Gastroesophageal sphincter (tissue), 3 donors: Measurements from ENCODE around the gene SMG6.
A peak's percentile ranks its signal among the peaks of the same experiment; 100 is the strongest.

Source experiments
- CTCF ChIP-seq, 4 experiments: fragments of 200-600 bp in 2 of 4; fragments of 450-650 bp in 2 of 4; sonication (generic) in 1 of 4; IDR thresholded peaks; one replicate each; pipeline ENCODE4 v1.5.1; 2017 to 2019; ENCODE audit warnings: antibody characterized with exemption in 4 of 4, mild to moderate bottlenecking in 2 of 4, moderate library complexity in 2 of 4
- POLR2A ChIP-seq, 2 donors: fragments of 450-650 bp; IDR thresholded peaks; one replicate each; pipeline ENCODE4 v1.6.1; 2017; ENCODE audit warnings: antibody characterized with exemption in 2 of 2, mild to moderate bottlenecking in 2 of 2, moderate library complexity in 1 of 2
- POLR2AphosphoS5 ChIP-seq: sonication (generic); formaldehyde crosslinking; IDR thresholded peaks from one replicate; pipeline ENCODE4 v1.6.1; 2017; ENCODE audit warnings: antibody characterized with exemption

GRCh38 chr17:2054512-2055291, 248.9 kb downstream of the SMG6 start, which contains the start of gene HIC1:
- peak; percentile 91 to 94 for TF ChIP-seq POLR2A (IDR thresholded peaks at IDR 0.05)
- TF ChIP-seq POLR2AphosphoS5, result peak; percentile 86
- peak in 3 of 4 experiments; percentile 99 for TF ChIP-seq CTCF (IDR thresholded peaks at IDR 0.05)
